Uterus (tissue), 2 donors: ENCODE measurements around the gene DNAL4.

ENCODE experiments used
- POLR2A ChIP-seq, 2 donors: fragments of 450-650 bp; IDR thresholded peaks; one replicate each; pipeline ENCODE4 v1.6.1; 2016; ENCODE audit warnings: antibody characterized with exemption in 2 of 2, mild to moderate bottlenecking in 1 of 2, moderate library complexity in 1 of 2
- TF ChIP-seq, protein P1 (sequence below), 4 experiments: fragments of 200-600 bp in 2 of 4; fragments of 450-650 bp in 2 of 4; sonication (generic) in 2 of 4; IDR thresholded peaks; one replicate each; pipeline ENCODE4 v1.5.1; 2016 to 2019; ENCODE audit warnings: antibody characterized with exemption in 4 of 4, mild to moderate bottlenecking in 2 of 4, moderate library complexity in 1 of 4

- no peak for TF ChIP-seq POLR2A (IDR thresholded peaks at IDR 0.05)
- TF ChIP-seq, protein P1, sequence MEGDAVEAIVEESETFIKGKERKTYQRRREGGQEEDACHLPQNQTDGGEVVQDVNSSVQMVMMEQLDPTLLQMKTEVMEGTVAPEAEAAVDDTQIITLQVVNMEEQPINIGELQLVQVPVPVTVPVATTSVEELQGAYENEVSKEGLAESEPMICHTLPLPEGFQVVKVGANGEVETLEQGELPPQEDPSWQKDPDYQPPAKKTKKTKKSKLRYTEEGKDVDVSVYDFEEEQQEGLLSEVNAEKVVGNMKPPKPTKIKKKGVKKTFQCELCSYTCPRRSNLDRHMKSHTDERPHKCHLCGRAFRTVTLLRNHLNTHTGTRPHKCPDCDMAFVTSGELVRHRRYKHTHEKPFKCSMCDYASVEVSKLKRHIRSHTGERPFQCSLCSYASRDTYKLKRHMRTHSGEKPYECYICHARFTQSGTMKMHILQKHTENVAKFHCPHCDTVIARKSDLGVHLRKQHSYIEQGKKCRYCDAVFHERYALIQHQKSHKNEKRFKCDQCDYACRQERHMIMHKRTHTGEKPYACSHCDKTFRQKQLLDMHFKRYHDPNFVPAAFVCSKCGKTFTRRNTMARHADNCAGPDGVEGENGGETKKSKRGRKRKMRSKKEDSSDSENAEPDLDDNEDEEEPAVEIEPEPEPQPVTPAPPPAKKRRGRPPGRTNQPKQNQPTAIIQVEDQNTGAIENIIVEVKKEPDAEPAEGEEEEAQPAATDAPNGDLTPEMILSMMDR (IDR thresholded peaks at IDR 0.05) = no peak
Observed at GRCh38 chr22:38736257-38736570, 57.7 kb downstream of the DNAL4 start.
